ENCODE results near the gene SHISA7.

Gene SHISA7

DNA sequence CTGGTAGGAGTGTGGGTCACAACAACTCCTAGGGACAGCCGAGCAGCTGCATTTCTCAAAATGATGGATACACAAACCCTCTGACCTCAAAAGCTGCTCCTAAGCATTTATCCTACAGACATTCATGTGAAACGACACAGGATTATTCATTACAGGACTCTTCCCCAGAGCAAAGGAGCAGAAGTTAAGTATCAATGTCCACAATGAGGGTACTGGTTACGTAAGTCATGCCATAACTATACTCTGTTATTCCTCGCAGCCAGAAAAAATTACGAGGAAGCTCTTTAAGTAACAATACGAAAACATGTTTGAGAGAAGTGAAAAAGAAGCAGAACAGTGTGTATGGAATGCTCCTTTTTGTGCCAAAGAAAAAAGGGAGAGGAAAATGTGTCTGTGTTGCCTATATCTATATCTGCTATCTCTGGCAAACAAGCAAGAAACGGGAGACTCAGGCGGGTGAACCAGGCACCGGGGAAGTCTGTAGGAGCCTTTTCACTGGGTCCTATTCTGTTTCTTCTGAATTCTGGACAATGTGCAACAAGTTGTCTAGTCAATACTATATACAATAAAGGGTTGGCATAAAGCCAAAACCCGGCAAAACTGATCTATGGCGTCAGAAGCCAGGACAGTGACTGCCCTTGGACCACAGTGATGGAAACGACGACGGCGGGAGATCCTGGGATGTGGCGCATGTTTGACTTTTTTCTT, 17.0 kb upstream of the SHISA7 start:
- TF ChIP-seq, protein P1, sequence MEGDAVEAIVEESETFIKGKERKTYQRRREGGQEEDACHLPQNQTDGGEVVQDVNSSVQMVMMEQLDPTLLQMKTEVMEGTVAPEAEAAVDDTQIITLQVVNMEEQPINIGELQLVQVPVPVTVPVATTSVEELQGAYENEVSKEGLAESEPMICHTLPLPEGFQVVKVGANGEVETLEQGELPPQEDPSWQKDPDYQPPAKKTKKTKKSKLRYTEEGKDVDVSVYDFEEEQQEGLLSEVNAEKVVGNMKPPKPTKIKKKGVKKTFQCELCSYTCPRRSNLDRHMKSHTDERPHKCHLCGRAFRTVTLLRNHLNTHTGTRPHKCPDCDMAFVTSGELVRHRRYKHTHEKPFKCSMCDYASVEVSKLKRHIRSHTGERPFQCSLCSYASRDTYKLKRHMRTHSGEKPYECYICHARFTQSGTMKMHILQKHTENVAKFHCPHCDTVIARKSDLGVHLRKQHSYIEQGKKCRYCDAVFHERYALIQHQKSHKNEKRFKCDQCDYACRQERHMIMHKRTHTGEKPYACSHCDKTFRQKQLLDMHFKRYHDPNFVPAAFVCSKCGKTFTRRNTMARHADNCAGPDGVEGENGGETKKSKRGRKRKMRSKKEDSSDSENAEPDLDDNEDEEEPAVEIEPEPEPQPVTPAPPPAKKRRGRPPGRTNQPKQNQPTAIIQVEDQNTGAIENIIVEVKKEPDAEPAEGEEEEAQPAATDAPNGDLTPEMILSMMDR (IDR thresholded peaks at IDR 0.05; ENCODE audit: low read depth, low read length), result no peak
- no peak for DNase-seq (ENCODE audit: extremely low read depth, low read depth)

DNA sequence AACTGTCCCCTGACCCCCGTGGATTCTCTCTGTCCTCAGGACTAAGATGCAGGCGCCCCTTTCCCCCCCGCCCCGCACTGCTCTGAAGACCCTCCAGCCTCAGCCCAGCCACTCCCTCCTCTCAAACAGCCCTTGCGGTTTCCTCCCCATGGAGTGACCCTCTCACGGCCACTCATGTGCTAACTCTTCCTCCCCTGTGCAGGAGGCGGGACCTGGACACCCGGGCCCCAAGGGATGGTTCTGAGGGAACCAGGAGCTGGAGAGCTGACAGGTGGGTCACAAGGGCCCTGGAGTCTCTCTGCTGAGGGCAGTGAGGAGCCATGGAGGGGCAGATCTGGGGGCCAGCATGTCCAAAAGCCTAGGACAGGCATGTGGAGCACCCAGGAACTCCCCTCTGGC, 16.4 kb upstream of the SHISA7 start:
- DNase-seq (ENCODE audit: extremely low read depth, low read depth), result no peak
- TF ChIP-seq, protein P1 (IDR thresholded peaks at IDR 0.05; ENCODE audit: low read depth, low read length), result no peak

DNA sequence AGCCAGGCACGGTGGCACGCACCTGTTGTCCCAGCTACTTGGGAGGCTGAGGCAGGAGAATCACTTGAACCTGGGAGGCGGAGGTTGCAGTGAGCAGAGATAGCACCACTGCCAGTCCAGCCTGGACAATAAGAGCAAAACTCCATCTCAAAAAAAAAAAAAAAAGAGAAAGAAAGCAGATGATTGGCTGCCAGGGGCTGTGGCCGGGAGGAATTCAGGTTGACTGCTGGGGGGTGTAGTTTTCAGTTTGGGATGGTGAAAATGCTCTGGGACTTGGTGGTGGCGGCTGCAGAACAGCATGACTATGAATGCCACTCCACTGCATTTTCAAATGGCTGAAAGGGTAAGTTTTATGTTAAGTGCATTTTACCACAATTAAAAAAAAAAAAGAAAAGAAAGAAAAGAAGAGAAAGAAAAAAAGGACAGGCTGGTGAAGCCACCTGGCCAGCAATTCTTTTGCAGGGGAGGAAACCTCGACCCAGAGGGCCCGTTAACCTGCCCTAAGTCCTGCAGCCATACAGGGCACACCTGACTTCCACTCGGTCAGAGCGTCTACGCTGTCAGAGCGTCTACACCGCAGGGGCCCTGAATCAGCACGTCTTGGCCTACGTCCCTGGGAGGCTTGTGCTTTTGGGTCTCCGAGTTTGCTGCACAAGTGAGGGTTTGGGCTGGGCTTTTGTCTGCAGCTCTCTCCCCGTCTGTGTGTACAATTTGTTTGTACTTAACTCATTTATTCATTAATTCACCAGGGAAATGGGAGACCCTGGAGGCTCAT, 14.8 kb upstream of the SHISA7 start:
- DNase-seq (ENCODE audit: extremely low read depth, low read depth), result no peak

DNA sequence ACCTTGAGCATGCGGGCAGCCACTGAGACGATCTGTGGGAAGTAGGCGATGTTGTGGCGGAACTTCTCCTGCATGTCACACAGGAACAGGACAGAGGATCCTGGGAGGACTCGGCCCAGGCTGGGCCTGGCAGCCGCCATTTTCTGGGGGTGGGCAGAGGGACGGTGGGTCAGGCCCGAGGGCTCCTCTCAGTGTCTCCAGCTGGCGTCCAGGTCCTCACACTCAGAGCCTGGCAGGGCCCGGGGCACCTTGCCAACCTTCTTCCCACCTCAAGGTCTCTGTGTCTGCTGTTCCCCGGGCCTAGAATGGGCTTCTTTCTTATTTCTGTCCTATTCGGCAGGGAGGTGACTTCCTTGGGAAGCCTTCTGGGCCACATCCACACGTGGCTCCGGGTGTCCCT, 13.2 kb upstream of the SHISA7 start:
- TF ChIP-seq, protein P1 (IDR thresholded peaks at IDR 0.05; ENCODE audit: low read depth, low read length), result no peak
- no peak for DNase-seq (ENCODE audit: extremely low read depth, low read depth)

More for the DNA sequence above, 14.8 kb upstream of the SHISA7 start:
- TF ChIP-seq, protein P1 (IDR thresholded peaks at IDR 0.05; ENCODE audit: low read depth, low read length), result no peak

DNA sequence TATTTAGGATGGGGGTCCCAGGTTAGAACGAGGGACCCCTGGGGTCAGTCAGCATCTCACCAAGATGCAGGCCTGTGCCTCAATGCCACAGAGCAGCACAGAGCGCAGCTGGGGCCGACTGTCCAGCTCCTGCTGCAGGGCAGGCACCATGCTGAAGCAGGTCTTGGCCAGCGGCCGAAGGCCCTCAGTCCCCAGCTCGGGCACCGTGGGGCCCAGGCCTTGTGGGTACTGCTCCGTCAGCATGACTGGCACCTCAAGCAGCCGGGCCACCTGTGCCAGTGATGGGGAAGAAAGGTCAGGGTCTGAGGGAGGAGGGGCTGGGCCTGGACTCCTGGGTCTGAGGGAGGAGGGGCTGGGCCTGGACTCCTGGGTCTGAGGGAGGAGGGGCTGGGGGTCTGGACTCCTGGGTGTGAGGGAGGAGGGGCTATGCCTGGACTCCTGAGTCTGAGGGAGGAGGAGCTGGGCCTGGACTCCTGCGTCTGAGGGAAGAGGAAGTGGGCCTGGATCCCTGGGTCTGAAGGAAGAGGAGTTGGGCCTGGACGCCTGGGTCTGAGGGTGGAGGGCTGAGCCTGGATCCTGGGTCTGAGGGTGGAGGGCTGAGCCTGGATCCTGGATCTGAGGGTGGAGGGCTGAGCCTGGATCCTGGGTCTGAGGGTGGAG, 12.6 kb upstream of the SHISA7 start:
- TF ChIP-seq, protein P1 (IDR thresholded peaks at IDR 0.05; ENCODE audit: low read depth, low read length), result no peak
- no peak for DNase-seq (ENCODE audit: extremely low read depth, low read depth)

DNA sequence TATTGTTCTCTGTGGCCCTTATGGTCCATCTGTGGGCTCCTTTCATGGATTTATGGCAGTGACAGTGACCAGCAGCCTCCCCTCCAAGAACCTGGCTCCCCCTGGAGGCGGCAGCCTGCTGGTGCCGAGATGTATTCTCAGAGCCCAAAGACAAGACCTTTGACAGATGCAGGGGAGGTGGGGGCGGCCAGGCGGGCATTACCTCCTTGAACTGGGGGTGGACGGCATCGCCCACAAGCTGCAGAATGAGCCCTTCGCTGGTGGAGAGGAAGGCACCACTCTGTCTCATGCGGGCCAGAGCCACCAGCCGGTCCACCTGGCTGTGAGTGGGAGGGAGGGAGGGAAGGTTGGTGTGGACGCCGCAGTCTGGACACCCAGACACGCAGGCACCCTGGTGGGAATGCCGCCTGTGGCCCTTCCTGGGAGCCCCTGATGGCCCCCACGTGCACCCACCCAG, 11.7 kb upstream of the SHISA7 start:
- DNase-seq (ENCODE audit: extremely low read depth, low read depth), result no peak
- TF ChIP-seq, protein P1 (IDR thresholded peaks at IDR 0.05; ENCODE audit: low read depth, low read length), result peak; percentile 72

All from AG09319 (cell line).